HepG2 (cell line): ENCODE results near the gene METTL27. TPM values are rescaled to one million over a fixed set of nuclear protein-coding genes. Genes with fewer than 3 reads are reported as not detected.

Experiments used
- AFF4 ChIP-seq: sonication (generic); formaldehyde crosslinking; IDR thresholded peaks from 2 replicates; pipeline ENCODE4 v1.4.0; 2020; ENCODE audit warnings: missing genetic modification reagents
- AKNA ChIP-seq: sonication (generic); formaldehyde crosslinking; IDR thresholded peaks from 2 replicates; pipeline ENCODE4 v1.4.0; 2020; ENCODE audit warnings: missing genetic modification reagents, borderline replicate concordance
- CHD4 ChIP-seq: fragments of 200-600 bp; sonication (generic); IDR thresholded peaks from 2 replicates; pipeline ENCODE4 v1.7.0; 2017; ENCODE audit warnings: mild to moderate bottlenecking, low read length, borderline replicate concordance
- FOSL1 ChIP-seq: sonication (generic); formaldehyde crosslinking; IDR thresholded peaks from 2 replicates; pipeline ENCODE4 v1.9.0; 2021; ENCODE audit warnings: missing genetic modification reagents, borderline replicate concordance
- GLMP ChIP-seq: sonication (generic); formaldehyde crosslinking; IDR thresholded peaks from 2 replicates; pipeline ENCODE4 v1.9.0; 2021; ENCODE audit warnings: missing genetic modification reagents, mild to moderate bottlenecking, borderline replicate concordance
- HNRNPH1 ChIP-seq: fragments of 200-400 bp; formaldehyde crosslinking; optimal IDR thresholded peaks from 2 replicates; pipeline ENCODE3; 2017; ENCODE audit warnings: mild to moderate bottlenecking, low read depth, low read length
- KAT2B ChIP-seq: fragments of 150-350 bp; IDR thresholded peaks from 2 replicates; pipeline ENCODE4 v1.6.1; 2014; ENCODE audit warnings: low read depth, low read length, borderline replicate concordance
- PHF8 ChIP-seq: sonication (generic); formaldehyde crosslinking; IDR thresholded peaks from 2 replicates; pipeline ENCODE4 v1.5.0; 2020; ENCODE audit warnings: missing genetic modification reagents
- SP2 ChIP-seq: sonication (generic); formaldehyde crosslinking; IDR thresholded peaks from 2 replicates; pipeline ENCODE4 v1.5.1; 2020; ENCODE audit warnings: mild to moderate bottlenecking, missing genetic modification reagents
- ZNF253 ChIP-seq: sonication (generic); formaldehyde crosslinking; IDR thresholded peaks from 2 replicates; pipeline ENCODE4 v1.8.0; 2022; ENCODE audit warnings: mild to moderate bottlenecking, missing genetic modification reagents, borderline replicate concordance
- ZNF660 ChIP-seq: sonication (generic); formaldehyde crosslinking; IDR thresholded peaks from 2 replicates; pipeline ENCODE4 v1.5.1; 2020; ENCODE audit warnings: mild to moderate bottlenecking, low read depth, missing genetic modification reagents, borderline replicate concordance
- ZNF724P ChIP-seq: sonication (generic); formaldehyde crosslinking; IDR thresholded peaks from 2 replicates; pipeline ENCODE4 v1.8.0; 2022; ENCODE audit warnings: missing genetic modification reagents, borderline replicate concordance
- polyA plus RNA-seq, 8 experiments: library from polyadenylated mRNA; depleted of rRNA in 3 of 8; stranded (reverse) in 7 of 8; unstranded in 1 of 8; fragments of >200 nt; fragmentation: Illumina TruSeq in 4 of 8; extraction: Trizol in 4 of 8; gene quantifications; 2 replicates each; pipeline versions ENCODE4 v1.2.1 to v1.2.3, GENCODE V29; 2011 to 2016; ENCODE audit warnings: low read depth in 4 of 8, missing spikeins in 1 of 8, mixed read lengths in 1 of 8; ENCODE audit not compliant: insufficient read depth in 1 of 8
- total RNA-seq, 5 experiments: library from RNA; depleted of rRNA; stranded (reverse); fragments of >200 nt; fragmentation: Illumina TruSeq; extraction: Trizol; gene quantifications; 2 replicates each; pipeline ENCODE4 v1.2.3, GENCODE V29; 2016; ENCODE audit warnings: low read depth in 1 of 5
- TF ChIP-seq, protein P1 (sequence below): IDR thresholded peaks from 2 replicates; pipeline ENCODE4 v1.6.1; 2016; ENCODE audit warnings: low read depth
- TF ChIP-seq, protein P2 (sequence below): sonication (generic); formaldehyde crosslinking; IDR thresholded peaks from 2 replicates; pipeline ENCODE4 v1.4.0; 2020; ENCODE audit warnings: missing genetic modification reagents

Gene METTL27
- total and polyA plus RNA-seq, 2 of the 13 experiments (the other 11 are each of a cell fraction or from before 2014, with no cell fraction given) = 2.0 to 3.0 TPM

DNA sequence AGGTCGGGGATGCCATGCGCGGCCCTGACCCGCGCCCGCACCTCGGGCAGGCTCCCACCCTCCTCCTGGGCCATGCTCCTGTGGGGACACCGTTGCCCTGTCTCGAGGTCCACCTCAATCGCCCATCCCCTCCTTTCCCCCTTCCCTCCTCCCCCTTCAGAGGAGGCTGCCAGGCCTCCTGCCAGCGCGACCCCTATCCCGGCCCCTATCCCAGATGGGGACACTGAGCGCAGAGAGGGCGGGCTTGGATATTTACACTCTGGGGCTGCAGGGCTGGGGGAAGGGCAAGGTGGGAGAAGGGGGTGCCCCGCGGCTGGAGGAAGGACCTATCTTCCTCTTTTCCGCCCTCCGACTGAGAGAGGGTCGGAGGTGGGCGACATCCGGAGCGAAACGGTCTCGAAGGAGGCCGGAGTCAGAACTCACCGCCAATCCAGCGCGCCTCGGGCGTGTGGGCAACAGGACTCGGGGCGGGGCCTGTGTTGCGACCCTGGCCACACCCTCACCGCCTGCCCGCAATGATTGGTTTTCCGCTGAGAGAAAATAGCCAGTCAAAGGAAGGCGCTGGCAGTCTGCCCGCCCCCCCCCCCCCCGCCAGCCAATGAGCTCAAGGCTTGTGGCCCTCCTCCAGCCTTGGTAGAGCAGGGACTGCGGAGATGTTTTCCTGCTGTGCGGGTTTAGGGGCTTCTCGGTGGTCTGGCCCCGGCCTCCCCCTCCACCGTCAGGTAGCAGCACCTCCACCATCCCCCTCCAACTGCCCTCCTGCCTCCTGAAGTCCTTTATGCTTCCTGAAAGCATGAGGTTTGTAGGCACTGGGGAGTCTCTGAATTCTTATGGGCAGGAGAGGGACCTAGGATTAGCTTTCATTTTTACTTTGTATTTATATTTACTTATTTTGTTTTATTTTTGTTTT, at the start of gene METTL27 (continued):
- TF ChIP-seq AKNA (CRISPR knock-in tag) (no peak), AFF4 (CRISPR knock-in tag) (no peak), KAT2B (no peak), FOSL1 (CRISPR knock-in tag) (no peak), PHF8 (CRISPR knock-in tag) (peak; percentile 75), ZNF253 (CRISPR knock-in tag) (no peak), ZNF724P (CRISPR knock-in tag) (no peak), SP2 (peak; percentile 85), HNRNPH1 (no peak), ZNF660 (CRISPR knock-in tag) (no peak), GLMP (CRISPR knock-in tag) (no peak), CHD4 (no peak)
- TF ChIP-seq, protein P1, sequence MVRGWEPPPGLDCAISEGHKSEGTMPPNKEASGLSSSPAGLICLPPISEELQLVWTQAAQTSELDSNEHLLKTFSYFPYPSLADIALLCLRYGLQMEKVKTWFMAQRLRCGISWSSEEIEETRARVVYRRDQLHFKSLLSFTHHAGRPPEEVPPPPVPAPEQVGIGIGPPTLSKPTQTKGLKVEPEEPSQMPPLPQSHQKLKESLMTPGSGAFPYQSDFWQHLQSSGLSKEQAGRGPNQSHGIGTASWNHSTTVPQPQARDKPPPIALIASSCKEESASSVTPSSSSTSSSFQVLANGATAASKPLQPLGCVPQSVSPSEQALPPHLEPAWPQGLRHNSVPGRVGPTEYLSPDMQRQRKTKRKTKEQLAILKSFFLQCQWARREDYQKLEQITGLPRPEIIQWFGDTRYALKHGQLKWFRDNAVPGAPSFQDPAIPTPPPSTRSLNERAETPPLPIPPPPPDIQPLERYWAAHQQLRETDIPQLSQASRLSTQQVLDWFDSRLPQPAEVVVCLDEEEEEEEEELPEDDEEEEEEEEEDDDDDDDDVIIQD (CRISPR knock-in tag) = no peak
- TF ChIP-seq, protein P2, sequence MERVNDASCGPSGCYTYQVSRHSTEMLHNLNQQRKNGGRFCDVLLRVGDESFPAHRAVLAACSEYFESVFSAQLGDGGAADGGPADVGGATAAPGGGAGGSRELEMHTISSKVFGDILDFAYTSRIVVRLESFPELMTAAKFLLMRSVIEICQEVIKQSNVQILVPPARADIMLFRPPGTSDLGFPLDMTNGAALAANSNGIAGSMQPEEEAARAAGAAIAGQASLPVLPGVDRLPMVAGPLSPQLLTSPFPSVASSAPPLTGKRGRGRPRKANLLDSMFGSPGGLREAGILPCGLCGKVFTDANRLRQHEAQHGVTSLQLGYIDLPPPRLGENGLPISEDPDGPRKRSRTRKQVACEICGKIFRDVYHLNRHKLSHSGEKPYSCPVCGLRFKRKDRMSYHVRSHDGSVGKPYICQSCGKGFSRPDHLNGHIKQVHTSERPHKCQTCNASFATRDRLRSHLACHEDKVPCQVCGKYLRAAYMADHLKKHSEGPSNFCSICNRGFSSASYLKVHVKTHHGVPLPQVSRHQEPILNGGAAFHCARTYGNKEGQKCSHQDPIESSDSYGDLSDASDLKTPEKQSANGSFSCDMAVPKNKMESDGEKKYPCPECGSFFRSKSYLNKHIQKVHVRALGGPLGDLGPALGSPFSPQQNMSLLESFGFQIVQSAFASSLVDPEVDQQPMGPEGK (CRISPR knock-in tag) = no peak
